ENCODE measurements around the gene S1PR4. TPM values are rescaled to one million over a fixed set of nuclear protein-coding genes. Genes with fewer than 3 reads are reported as not detected.
"Not testable (repeated sequence)": the region's sequence is repeated elsewhere in the genome, so short reads cannot be mapped to it uniquely, and the experiment has no call there.

The S1PR4 gene
- total and polyA plus RNA-seq, 12 donors, result 0.24 to 3.3 (median 0.67) TPM

- no peak for TF ChIP-seq CTCF (IDR thresholded peaks at IDR 0.05)
- intact Hi-C loops (cut with DNase I), result no loop called here
- WGBS, 2 donors, result 83% methylated on average over 5 of the region's 5 CpGs
- Histone ChIP-seq H3K9me3 (no peaks in the 10 kb centered on the region), H3K27me3 (peaks cover 0 to 17% (median 4%) of the 10 kb centered on the region in 7 donors), H3K27ac (no peak overlapping the region), H3K36me3 (no peaks in the 10 kb centered on the region), H3K4me1 (no peaks in the 10 kb centered on the region), H3K4me3 (no peak overlapping the region)
- DNase-seq (no peak), ATAC-seq (no peak)
Observed at GRCh38 chr19:3216874-3217273, 38.3 kb downstream of the S1PR4 start.

- peak in 1 of 8 donors; percentile 24 for ATAC-seq
- Histone ChIP-seq H3K9me3 (no peaks in the 10 kb centered on the region), H3K36me3 (no peaks in the 10 kb centered on the region), H3K4me1 (peaks cover 0 to 3% (median 0%) of the 10 kb centered on the region in 9 donors), H3K27ac (no peak overlapping the region), H3K27me3 (peaks cover 7 to 50% (median 39%) of the 10 kb centered on the region in 7 donors), H3K4me3 (no peak overlapping the region)
- no peak for TF ChIP-seq CTCF (IDR thresholded peaks at IDR 0.05)
- 77 to 80% methylated on average over 12 of the region's 12 CpGs for WGBS, 2 donors
- no peak for DNase-seq
- intact Hi-C loops (cut with DNase I), result no loop called here
Observed at GRCh38 chr19:3220576-3220975, 42.0 kb downstream of the S1PR4 start.

- intact Hi-C loops (cut with DNase I); H3K9me3 ChIP-seq; H3K4me3 ChIP-seq; DNase-seq; H3K36me3 ChIP-seq; ATAC-seq; H3K27ac ChIP-seq; H3K4me1 ChIP-seq: not testable (repeated sequence)
- peaks cover 7 to 59% (median 47%) of the 10 kb centered on the region in 7 donors for H3K27me3 ChIP-seq
- 80 to 95% methylated on average over 5 of the region's 5 CpGs for WGBS, 2 donors
Observed at GRCh38 chr19:3221576-3221975, 43.0 kb downstream of the S1PR4 start.

- Histone ChIP-seq H3K36me3 (no peaks in the 10 kb centered on the region), H3K27ac (no peak overlapping the region), H3K4me1 (peaks cover 0 to 3% (median 0%) of the 10 kb centered on the region in 9 donors), H3K9me3 (no peaks in the 10 kb centered on the region), H3K4me3 (no peak overlapping the region), H3K27me3 (peaks cover 7 to 70% (median 58%) of the 10 kb centered on the region in 7 donors)
- DNase-seq, result no peak
- 87 to 89% methylated on average over 5 of the region's 5 CpGs for WGBS, 2 donors
- no peak for TF ChIP-seq CTCF (IDR thresholded peaks at IDR 0.05)
- ATAC-seq, result no peak
- intact Hi-C loops (cut with DNase I), result no loop called here
Observed at GRCh38 chr19:3222709-3223108, 44.1 kb downstream of the S1PR4 start.

- 2 to 3% methylated on average over 64 to 74 of the region's 94 CpGs for WGBS, 2 donors
- peak within 1 kb of the TSS in 5 of 10 donors; percentile 12 to 30 (median 22) for H3K4me3 ChIP-seq
- peaks cover 7 to 86% (median 76%) of the 10 kb centered on the region in 7 donors for H3K27me3 ChIP-seq
- H3K27ac ChIP-seq, result no peak within 1 kb of the TSS
- ATAC-seq (peak in 4 of 8 donors; percentile 46 to 73 (median 66)), DNase-seq (peak in 1 of 2 donors; percentile 59)
- H3K9me3 ChIP-seq, result no peaks in the 10 kb centered on the region
- intact Hi-C loops (cut with DNase I), result no loop called here
- peaks cover 0 to 3% (median 0%) of the 10 kb centered on the region in 9 donors for H3K4me1 ChIP-seq
- no peaks in the 10 kb centered on the region for H3K36me3 ChIP-seq
- TF ChIP-seq CTCF (IDR thresholded peaks at IDR 0.05), result peak; percentile 28 to 69 (median 43)
Observed at GRCh38 chr19:3224346-3225168, 46.0 kb downstream of the S1PR4 start, which contains the start of gene CELF5. CELF5 (plus strand) TSS chr19:3224661; CDS start chr19:3224740, 79 bp downstream.

All from heart right ventricle (tissue), 16 donors.